Measurements from ENCODE around the gene ATP6V1C2.

Gene ATP6V1C2

DNA sequence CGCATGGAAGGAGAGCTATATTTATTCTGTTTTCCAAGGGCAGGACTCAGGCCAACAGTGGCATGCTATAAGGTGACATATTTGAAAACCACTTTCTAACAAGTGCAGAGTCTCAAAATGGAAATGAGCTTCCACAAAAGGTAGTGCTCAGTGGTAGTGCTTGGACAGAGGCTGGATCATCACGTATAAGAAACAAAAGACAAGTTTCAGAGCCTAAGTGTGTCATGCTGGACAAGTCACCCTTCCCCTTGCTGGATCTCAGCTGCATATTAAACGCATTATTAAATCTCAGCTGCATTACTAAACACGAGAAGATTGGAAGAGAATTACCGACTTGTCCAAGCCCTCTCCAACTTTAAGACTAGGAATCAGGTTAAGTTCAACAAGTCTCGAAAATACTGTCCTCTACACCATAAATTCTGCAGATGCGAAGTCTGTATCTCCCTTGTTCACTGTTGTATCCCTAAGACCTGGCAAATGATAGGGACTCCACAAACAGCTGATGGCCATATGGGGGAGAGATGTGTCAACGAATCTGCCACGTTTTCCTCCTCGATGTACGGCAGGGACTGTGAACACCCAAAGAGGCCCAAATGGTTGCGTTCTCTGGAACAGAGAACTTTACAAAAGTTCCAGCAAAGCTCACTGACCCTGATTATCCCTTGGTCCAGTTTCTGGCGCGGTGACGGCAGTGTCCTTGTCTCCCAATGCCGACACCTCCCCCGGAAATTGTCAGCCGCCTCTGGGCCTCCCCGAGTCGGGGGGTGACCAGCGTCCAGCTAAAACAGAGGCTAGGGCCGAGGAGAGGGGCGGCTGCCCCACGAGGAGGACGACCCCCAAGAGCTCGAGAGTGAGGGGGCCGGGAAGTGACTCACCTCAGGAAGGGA is 32.3 kb upstream of the ATP6V1C2 start:
- ChIA-PET CTCF (no interaction called here), POLR2A (interaction anchor here (1.0 to 1.3 kb wide), 3 partner anchors 8 to 123 kb away, joined by 3 to 5 read pairs (median 4); no protein-coding TSS in a partner anchor)
- TF ChIP-seq BHLHE40 (IDR thresholded peaks at IDR 0.05; ENCODE audit: borderline replicate concordance), result no peak
- no peak for TF ChIP-seq TARDBP (IDR thresholded peaks at IDR 0.05)
- no peak for TF ChIP-seq HDGF (IDR thresholded peaks at IDR 0.05; ENCODE audit: borderline replicate concordance)
- no peak for TF ChIP-seq NFRKB (IDR thresholded peaks at IDR 0.05)
- TF ChIP-seq FOXM1 (IDR thresholded peaks at IDR 0.05; ENCODE audit: borderline replicate concordance), result no peak
- TF ChIP-seq ZNF384 (IDR thresholded peaks at IDR 0.05), result no peak
- no peak for TF ChIP-seq SP1 (IDR thresholded peaks at IDR 0.05)
- TF ChIP-seq L3MBTL2 (conservative IDR thresholded peaks at IDR 0.05), result no peak
- TF ChIP-seq CTBP1 (IDR thresholded peaks at IDR 0.05; ENCODE audit: borderline replicate concordance), result no peak
- TF ChIP-seq LEF1 (IDR thresholded peaks at IDR 0.05; ENCODE audit: borderline replicate concordance), result no peak
- TF ChIP-seq SUZ12 (IDR thresholded peaks at IDR 0.05), result no peak
- TF ChIP-seq FOXA1 (IDR thresholded peaks at IDR 0.05), result no peak
- TF ChIP-seq ELF4 (IDR thresholded peaks at IDR 0.05), result no peak
- TF ChIP-seq FOXK2 (IDR thresholded peaks at IDR 0.05), result no peak
- DNase-seq (ENCODE audit: extremely low spot score), result no peak

DNA sequence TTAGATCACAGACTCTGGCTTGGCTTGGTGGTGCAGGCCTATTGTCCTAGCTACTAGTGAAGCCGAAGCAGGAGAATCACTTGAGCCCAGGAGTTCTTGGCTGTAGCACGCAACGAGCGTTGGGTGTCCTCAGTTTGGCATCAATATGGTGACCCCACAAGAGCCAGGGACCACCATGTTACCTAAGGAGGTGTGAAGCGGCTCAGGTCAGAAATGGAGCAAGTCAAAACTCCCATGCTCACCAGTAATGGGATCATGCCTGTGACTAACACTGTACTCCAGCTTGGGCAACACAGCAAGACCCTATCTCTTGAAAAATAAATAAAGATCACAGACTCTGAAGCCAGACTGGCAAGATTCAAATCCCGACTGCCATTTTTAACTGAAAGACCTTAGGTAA is 29.9 kb upstream of the ATP6V1C2 start:
- DNase-seq (ENCODE audit: extremely low spot score), result no peak
- ChIA-PET CTCF (no interaction called here), POLR2A (no interaction called here)
- TF ChIP-seq BHLHE40 (IDR thresholded peaks at IDR 0.05; ENCODE audit: borderline replicate concordance) (no peak), ARNT (IDR thresholded peaks at IDR 0.05) (no peak), SP1 (IDR thresholded peaks at IDR 0.05) (no peak), HDGF (IDR thresholded peaks at IDR 0.05; ENCODE audit: borderline replicate concordance) (no peak), FOXM1 (IDR thresholded peaks at IDR 0.05; ENCODE audit: borderline replicate concordance) (no peak), L3MBTL2 (conservative IDR thresholded peaks at IDR 0.05) (no peak), NFRKB (IDR thresholded peaks at IDR 0.05) (no peak), CTBP1 (IDR thresholded peaks at IDR 0.05; ENCODE audit: borderline replicate concordance) (no peak), ZNF384 (IDR thresholded peaks at IDR 0.05) (no peak), SUZ12 (IDR thresholded peaks at IDR 0.05) (no peak), TARDBP (IDR thresholded peaks at IDR 0.05) (no peak), ELF4 (IDR thresholded peaks at IDR 0.05) (no peak), FOXA1 (IDR thresholded peaks at IDR 0.05) (no peak), LEF1 (IDR thresholded peaks at IDR 0.05; ENCODE audit: borderline replicate concordance) (no peak), FOXK2 (IDR thresholded peaks at IDR 0.05) (no peak)
- TF ChIP-seq, protein P1, sequence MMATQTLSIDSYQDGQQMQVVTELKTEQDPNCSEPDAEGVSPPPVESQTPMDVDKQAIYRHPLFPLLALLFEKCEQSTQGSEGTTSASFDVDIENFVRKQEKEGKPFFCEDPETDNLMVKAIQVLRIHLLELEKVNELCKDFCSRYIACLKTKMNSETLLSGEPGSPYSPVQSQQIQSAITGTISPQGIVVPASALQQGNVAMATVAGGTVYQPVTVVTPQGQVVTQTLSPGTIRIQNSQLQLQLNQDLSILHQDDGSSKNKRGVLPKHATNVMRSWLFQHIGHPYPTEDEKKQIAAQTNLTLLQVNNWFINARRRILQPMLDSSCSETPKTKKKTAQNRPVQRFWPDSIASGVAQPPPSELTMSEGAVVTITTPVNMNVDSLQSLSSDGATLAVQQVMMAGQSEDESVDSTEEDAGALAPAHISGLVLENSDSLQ (IDR thresholded peaks at IDR 0.05), result no peak

DNA sequence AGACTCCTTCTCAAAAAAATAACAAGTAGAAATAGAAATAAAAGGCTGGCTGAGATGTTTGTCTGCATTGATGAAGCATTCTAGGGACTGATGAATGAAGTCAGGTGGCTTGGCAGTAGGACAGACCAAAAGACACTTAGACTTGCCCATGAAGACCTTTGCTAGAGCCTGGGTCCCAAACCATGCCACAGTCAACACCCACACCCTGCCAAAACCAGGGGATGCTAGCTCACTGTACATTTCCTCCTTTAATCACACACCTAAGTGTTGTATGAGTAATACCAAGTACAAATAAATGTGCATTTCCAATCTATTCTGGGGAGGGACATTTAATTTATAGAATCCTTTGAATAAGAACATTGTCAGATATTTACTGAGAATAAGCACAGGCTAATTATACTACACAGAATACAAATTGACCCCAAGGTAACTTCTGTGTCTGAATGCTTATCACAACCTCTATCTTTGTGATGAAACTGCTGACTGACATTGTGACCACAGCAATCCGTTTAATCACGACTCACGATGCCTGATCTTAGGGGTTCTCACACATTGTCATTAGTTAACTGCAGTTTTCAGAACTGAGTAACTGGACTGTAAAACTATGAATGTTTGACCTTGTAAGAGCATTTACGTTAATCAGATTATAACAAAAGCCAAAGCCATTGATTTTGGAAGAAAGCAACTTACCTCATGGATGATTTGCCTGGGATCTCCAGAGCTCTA is 21.2 kb upstream of the ATP6V1C2 start:
- no peak for TF ChIP-seq TARDBP (IDR thresholded peaks at IDR 0.05)
- TF ChIP-seq ARNT (IDR thresholded peaks at IDR 0.05), result no peak
- TF ChIP-seq LEF1 (IDR thresholded peaks at IDR 0.05; ENCODE audit: borderline replicate concordance), result no peak
- TF ChIP-seq BHLHE40 (IDR thresholded peaks at IDR 0.05; ENCODE audit: borderline replicate concordance), result no peak
- no peak for TF ChIP-seq HDGF (IDR thresholded peaks at IDR 0.05; ENCODE audit: borderline replicate concordance)
- TF ChIP-seq NFRKB (IDR thresholded peaks at IDR 0.05), result no peak
- ChIA-PET POLR2A (no interaction called here), CTCF (no interaction called here)
- DNase-seq (ENCODE audit: extremely low spot score), result no peak

DNA sequence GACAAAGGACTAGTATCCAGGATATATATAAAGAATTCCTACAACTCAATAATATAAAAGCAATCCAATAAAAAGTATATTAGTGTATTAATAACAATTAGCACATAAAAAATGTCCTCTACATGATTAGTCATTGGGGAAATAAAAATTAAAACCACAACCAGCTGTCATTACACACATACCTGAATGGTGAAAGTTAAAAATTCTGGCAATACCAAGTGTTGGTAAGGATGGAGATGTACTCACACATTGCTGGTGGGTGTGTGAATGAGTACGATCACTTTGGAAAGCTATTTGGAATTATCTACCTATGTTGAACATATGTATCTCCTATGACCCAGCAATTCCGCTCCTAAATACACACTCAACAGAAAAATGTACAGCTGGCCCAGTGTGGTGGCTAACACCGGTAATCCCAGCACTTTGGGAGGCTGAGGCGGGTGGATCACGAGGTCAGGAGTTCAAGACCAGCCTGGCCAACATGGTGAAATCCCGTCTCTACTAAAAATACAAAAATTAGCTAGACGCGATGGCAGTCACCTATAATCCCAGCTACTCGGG is 17.3 kb upstream of the ATP6V1C2 start:
- CTCF ChIA-PET, result interaction anchor here (0.6 kb wide), 1 partner anchor 57 kb away, joined by 4 read pairs; no protein-coding TSS in a partner anchor
- POLR2A ChIA-PET, result no interaction called here
- TF ChIP-seq TARDBP (IDR thresholded peaks at IDR 0.05), result no peak
- TF ChIP-seq BHLHE40 (IDR thresholded peaks at IDR 0.05; ENCODE audit: borderline replicate concordance), result no peak
- no peak for TF ChIP-seq ELF4 (IDR thresholded peaks at IDR 0.05)
- no peak for TF ChIP-seq CTBP1 (IDR thresholded peaks at IDR 0.05; ENCODE audit: borderline replicate concordance)
- TF ChIP-seq HDGF (IDR thresholded peaks at IDR 0.05; ENCODE audit: borderline replicate concordance), result no peak
- no peak for TF ChIP-seq NFRKB (IDR thresholded peaks at IDR 0.05)
- TF ChIP-seq FOXK2 (IDR thresholded peaks at IDR 0.05), result no peak
- TF ChIP-seq LEF1 (IDR thresholded peaks at IDR 0.05; ENCODE audit: borderline replicate concordance), result no peak
- no peak for TF ChIP-seq SUZ12 (IDR thresholded peaks at IDR 0.05)
- TF ChIP-seq L3MBTL2 (conservative IDR thresholded peaks at IDR 0.05), result no peak
- TF ChIP-seq, protein P1 (IDR thresholded peaks at IDR 0.05), result no peak
- no peak for DNase-seq (ENCODE audit: extremely low spot score)

DNA sequence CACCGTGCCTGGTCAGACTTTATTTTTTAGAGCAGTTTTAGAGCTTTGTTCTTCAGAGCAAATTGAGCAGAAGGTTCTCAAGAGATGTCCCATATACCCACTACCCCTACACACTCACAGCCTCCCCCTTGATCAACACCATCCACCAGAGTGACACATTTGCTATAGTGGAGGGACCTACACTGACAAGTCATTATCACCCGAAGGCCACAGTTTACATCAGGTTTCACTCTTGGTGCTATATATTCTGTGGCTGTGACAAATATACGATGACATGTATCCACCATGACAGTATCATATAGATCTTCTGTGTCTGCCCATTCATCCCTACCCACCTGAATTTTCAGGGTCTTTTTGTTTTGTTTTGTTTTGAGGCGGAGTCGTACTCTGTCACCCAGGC is 15.4 kb upstream of the ATP6V1C2 start:
- TF ChIP-seq, protein P1 (IDR thresholded peaks at IDR 0.05), result no peak
- TF ChIP-seq BHLHE40 (IDR thresholded peaks at IDR 0.05; ENCODE audit: borderline replicate concordance), result no peak
- TF ChIP-seq HDGF (IDR thresholded peaks at IDR 0.05; ENCODE audit: borderline replicate concordance), result no peak
- TF ChIP-seq SUZ12 (IDR thresholded peaks at IDR 0.05), result no peak
- no peak for TF ChIP-seq ARNT (IDR thresholded peaks at IDR 0.05)
- no peak for TF ChIP-seq CTBP1 (IDR thresholded peaks at IDR 0.05; ENCODE audit: borderline replicate concordance)
- no peak for TF ChIP-seq FOXM1 (IDR thresholded peaks at IDR 0.05; ENCODE audit: borderline replicate concordance)
- TF ChIP-seq L3MBTL2 (conservative IDR thresholded peaks at IDR 0.05), result no peak
- TF ChIP-seq FOXK2 (IDR thresholded peaks at IDR 0.05), result no peak
- no peak for TF ChIP-seq ZNF384 (IDR thresholded peaks at IDR 0.05)
- no peak for TF ChIP-seq NFRKB (IDR thresholded peaks at IDR 0.05)
- TF ChIP-seq LEF1 (IDR thresholded peaks at IDR 0.05; ENCODE audit: borderline replicate concordance), result no peak
- no peak for TF ChIP-seq ELF4 (IDR thresholded peaks at IDR 0.05)
- no peak for TF ChIP-seq SP1 (IDR thresholded peaks at IDR 0.05)
- no peak for TF ChIP-seq FOXA1 (IDR thresholded peaks at IDR 0.05)
- no peak for TF ChIP-seq TARDBP (IDR thresholded peaks at IDR 0.05)
- ChIA-PET POLR2A (no interaction called here), CTCF (no interaction called here)
- DNase-seq (ENCODE audit: extremely low spot score), result no peak
